Panc1 (cell line): ENCODE data around the gene VDR.

Experiments used
- CTCF ChIP-seq: fragments of 450-650 bp; IDR thresholded peaks from 2 replicates; pipeline ENCODE4 v1.5.1; 2017; ENCODE audit warnings: mild to moderate bottlenecking
- POLR2AphosphoS5 ChIP-seq: IDR thresholded peaks from 2 replicates; pipeline ENCODE4 v1.6.1; 2012; ENCODE audit warnings: mild to moderate bottlenecking, low read depth, low read length, moderate library complexity
- REST ChIP-seq, 2 experiments: IDR thresholded peaks; 2 replicates each; pipeline ENCODE4 v1.6.1; 2011 to 2012; ENCODE audit warnings: low read depth in 2 of 2, control low read depth in 1 of 2, low read length in 1 of 2, mild to moderate bottlenecking in 1 of 2, moderate library complexity in 1 of 2; ENCODE audit not compliant: insufficient read depth in 1 of 2
- SIN3A ChIP-seq: IDR thresholded peaks from 2 replicates; pipeline ENCODE4 v1.6.1; 2012; ENCODE audit warnings: low read depth, mild to moderate bottlenecking, low read length, moderate library complexity, borderline replicate concordance; ENCODE audit not compliant: insufficient read depth
- TCF7L2 ChIP-seq: IDR thresholded peaks from 2 replicates; pipeline ENCODE4 v1.6.1; 2011; ENCODE audit warnings: mild to moderate bottlenecking, low read depth, low read length, inconsistent platforms

DNA sequence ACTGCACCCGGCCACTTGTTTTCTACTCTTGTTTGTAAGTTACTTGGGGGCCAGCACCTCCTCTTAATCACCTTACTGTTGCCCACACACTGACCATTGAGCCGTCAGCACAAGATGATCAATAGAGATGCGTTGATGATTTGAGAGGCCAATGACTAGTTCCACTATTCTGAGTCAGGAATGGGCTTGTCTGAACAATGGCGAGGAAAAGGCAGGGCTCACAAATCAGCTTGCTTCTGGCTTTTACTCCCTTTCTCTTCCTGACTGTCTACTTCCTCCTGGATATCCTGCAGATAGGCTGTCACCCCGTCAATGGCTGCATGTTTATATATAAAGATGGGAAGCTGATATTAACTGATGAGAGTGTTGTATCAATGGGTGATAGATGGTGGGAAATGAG lies 55.9 kb downstream of the VDR start:
- TF ChIP-seq CTCF (no peak), POLR2AphosphoS5 (no peak), REST (IDR thresholded peaks at IDR 0.05; ENCODE audit: insufficient read depth in 1 of 2, low read depth in 2 of 2, low read length in 1 of 2) (no peak), SIN3A (no peak), TCF7L2 (no peak)
